Thoracic aorta (tissue), 2 donors: ENCODE results near the gene IL22RA1. TPM values are rescaled to one million over a fixed set of nuclear protein-coding genes. Genes with fewer than 3 reads are reported as not detected.

Source experiments
- ATAC-seq: fragments of 150-250 bp; one replicate; pipeline ENCODE4 v1.8.0; 2017; ENCODE audit warnings: low read depth; ENCODE audit not compliant: insufficient number of reproducible peaks, low FRiP score
- DNase-seq: peaks from one replicate; pipeline ENCODE4 v3.0.0-alpha.2; 2020; ENCODE audit warnings: low spot score
- H3K27ac ChIP-seq, 2 donors: fragments of 200-600 bp; sonication (generic); 1 replicate in 1 of 2; 2 replicates in 1 of 2; pipeline ENCODE4 v1.5.1; 2016; ENCODE audit warnings: mild to moderate bottlenecking in 2 of 2, moderate library complexity in 2 of 2
- H3K27me3 ChIP-seq: fragments of 200-600 bp; sonication (generic); replicated peaks from 2 replicates; pipeline ENCODE4 v1.6.0; 2016; ENCODE audit warnings: mild to moderate bottlenecking; ENCODE audit not compliant: insufficient read depth
- H3K36me3 ChIP-seq: fragments of 200-600 bp; sonication (generic); one replicate; pipeline ENCODE4 v1.5.1; 2016
- H3K4me1 ChIP-seq, 2 donors: fragments of 200-600 bp; sonication (generic); 1 replicate in 1 of 2; 2 replicates in 1 of 2; pipeline versions ENCODE4 v1.5.1 to v1.6.0; 2016; ENCODE audit warnings: low read depth in 2 of 2, mild to moderate bottlenecking in 1 of 2; ENCODE audit not compliant: control insufficient read depth in 1 of 2
- H3K4me3 ChIP-seq: fragments of 200-600 bp; sonication (generic); 2 replicates; pipeline ENCODE4 v1.5.1; 2016; ENCODE audit warnings: mild to moderate bottlenecking
- H3K9me3 ChIP-seq: fragments of 200-600 bp; sonication (generic); 2 replicates; pipeline ENCODE4 v1.5.1; 2016
- CTCF ChIP-seq: fragments of 200-600 bp; sonication (generic); IDR thresholded peaks from one replicate; pipeline ENCODE4 v1.5.1; 2019; ENCODE audit warnings: antibody characterized with exemption
- total RNA-seq, 2 donors: library from RNA; depleted of rRNA; stranded (reverse); fragments of >200 nt; gene quantifications; one replicate each; pipeline versions ENCODE4 v1.1.0 to v1.2.3, GENCODE V29; 2016

Gene IL22RA1
- total RNA-seq, 2 donors from 2014 or later, result 0.14 to 0.21 TPM

GRCh38 chr1:24186993-24187790, 44.3 kb upstream of the IL22RA1 start, which contains the start of gene IFNLR1:
Gene IFNLR1, minus strand, starts transcription at chr1:24187289. Its CDS starts 41 bp downstream, at chr1:24187248.
- DNase-seq (no peak), ATAC-seq (no peak)
- no peaks in the 10 kb centered on the region for H3K36me3 ChIP-seq
- no peaks in the 10 kb centered on the region for H3K9me3 ChIP-seq
- peak within 1 kb of the TSS; percentile 72 for H3K4me3 ChIP-seq
- H3K27me3 ChIP-seq, result no peaks in the 10 kb centered on the region
- peaks cover 3 to 16% of the 10 kb centered on the region in 2 donors for H3K4me1 ChIP-seq
- TF ChIP-seq CTCF, result no peak
- H3K27ac ChIP-seq, result no peak within 1 kb of the TSS

GRCh38 chr1:24186711-24186992, 43.7 kb upstream of the IL22RA1 start:
- H3K4me3 ChIP-seq, result peak overlapping the region; percentile 72
- H3K36me3 ChIP-seq, result no peaks in the 10 kb centered on the region
- peaks cover 3 to 16% of the 10 kb centered on the region in 2 donors for H3K4me1 ChIP-seq
- no peaks in the 10 kb centered on the region for H3K27me3 ChIP-seq
- ATAC-seq (no peak), DNase-seq (no peak)
- no peak for TF ChIP-seq CTCF
- H3K27ac ChIP-seq, result no peak overlapping the region
- H3K9me3 ChIP-seq, result no peaks in the 10 kb centered on the region

- H3K36me3 ChIP-seq, result no peaks in the 10 kb centered on the region
- TF ChIP-seq CTCF, result no peak
- ATAC-seq (no peak), DNase-seq (no peak)
- H3K9me3 ChIP-seq, result no peaks in the 10 kb centered on the region
- peaks cover 3 to 16% of the 10 kb centered on the region in 2 donors for H3K4me1 ChIP-seq
- H3K27me3 ChIP-seq, result no peaks in the 10 kb centered on the region
- no peak overlapping the region for H3K27ac ChIP-seq
- H3K4me3 ChIP-seq, result no peak overlapping the region
These were observed 43.2 kb upstream of the IL22RA1 start for GRCh38 chr1:24186031-24186710.

GRCh38 chr1:24185076-24185475, 42.1 kb upstream of the IL22RA1 start:
- no peak overlapping the region for H3K27ac ChIP-seq
- no peak for TF ChIP-seq CTCF
- no peak overlapping the region for H3K4me3 ChIP-seq
- no peak for ATAC-seq
- no peaks in the 10 kb centered on the region for H3K27me3 ChIP-seq
- H3K36me3 ChIP-seq, result no peaks in the 10 kb centered on the region
- no peak for DNase-seq
- peaks cover 3 to 16% of the 10 kb centered on the region in 2 donors for H3K4me1 ChIP-seq
- H3K9me3 ChIP-seq, result no peaks in the 10 kb centered on the region

- ATAC-seq (no peak), DNase-seq (no peak)
- Histone ChIP-seq H3K27ac (no peak overlapping the region), H3K4me3 (no peak overlapping the region), H3K27me3 (no peaks in the 10 kb centered on the region), H3K36me3 (no peaks in the 10 kb centered on the region), H3K9me3 (no peaks in the 10 kb centered on the region), H3K4me1 (peaks cover 0 to 8% of the 10 kb centered on the region in 2 donors)
- TF ChIP-seq CTCF, result no peak
These were observed 39.1 kb upstream of the IL22RA1 start for GRCh38 chr1:24182061-24182460.
